ENCODE data around the gene MSX1.

DNA sequence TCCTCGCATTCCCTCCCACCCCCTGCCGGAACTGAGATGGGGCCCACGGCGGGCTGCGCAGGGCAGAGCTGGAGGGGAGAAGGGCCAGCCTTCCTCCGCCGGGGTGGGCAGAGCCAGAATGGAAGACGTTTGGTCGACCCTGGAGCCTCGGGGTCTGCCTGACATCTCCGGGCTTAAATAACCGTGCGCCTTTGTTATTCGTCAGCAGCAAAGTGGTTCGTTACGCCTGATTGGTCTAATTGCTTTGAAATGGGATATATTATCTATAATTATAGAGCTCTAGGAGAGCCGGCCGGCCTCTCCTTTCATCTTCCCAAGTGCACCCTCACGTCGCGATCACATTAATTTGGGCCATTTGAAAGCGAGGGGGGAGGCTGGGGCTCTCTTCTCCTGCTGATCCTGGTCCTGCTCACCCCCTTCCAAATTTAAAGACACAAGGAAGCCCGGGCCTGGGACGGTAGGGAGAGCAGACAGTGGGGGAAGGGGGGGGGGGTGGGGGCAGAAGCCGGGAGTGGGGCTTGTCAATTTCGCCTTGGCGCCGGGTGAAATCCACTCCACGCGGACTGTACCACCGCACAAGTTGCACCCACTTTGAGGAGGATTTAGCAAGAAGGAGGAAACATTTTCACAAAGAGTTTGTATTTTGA, 4.7 kb upstream of the MSX1 start:
- TF ChIP-seq, protein P1, sequence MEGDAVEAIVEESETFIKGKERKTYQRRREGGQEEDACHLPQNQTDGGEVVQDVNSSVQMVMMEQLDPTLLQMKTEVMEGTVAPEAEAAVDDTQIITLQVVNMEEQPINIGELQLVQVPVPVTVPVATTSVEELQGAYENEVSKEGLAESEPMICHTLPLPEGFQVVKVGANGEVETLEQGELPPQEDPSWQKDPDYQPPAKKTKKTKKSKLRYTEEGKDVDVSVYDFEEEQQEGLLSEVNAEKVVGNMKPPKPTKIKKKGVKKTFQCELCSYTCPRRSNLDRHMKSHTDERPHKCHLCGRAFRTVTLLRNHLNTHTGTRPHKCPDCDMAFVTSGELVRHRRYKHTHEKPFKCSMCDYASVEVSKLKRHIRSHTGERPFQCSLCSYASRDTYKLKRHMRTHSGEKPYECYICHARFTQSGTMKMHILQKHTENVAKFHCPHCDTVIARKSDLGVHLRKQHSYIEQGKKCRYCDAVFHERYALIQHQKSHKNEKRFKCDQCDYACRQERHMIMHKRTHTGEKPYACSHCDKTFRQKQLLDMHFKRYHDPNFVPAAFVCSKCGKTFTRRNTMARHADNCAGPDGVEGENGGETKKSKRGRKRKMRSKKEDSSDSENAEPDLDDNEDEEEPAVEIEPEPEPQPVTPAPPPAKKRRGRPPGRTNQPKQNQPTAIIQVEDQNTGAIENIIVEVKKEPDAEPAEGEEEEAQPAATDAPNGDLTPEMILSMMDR (optimal IDR thresholded peaks at IDR 0.05 in 1 of 3, IDR thresholded peaks at IDR 0.05 in 1 of 3, conservative IDR thresholded peaks at IDR 0.05 in 1 of 3; ENCODE audit: extremely low read depth in 1 of 3, insufficient read depth in 2 of 3, low read length in 3 of 3): no peak
- TF ChIP-seq EZH2 (IDR thresholded peaks at IDR 0.05; ENCODE audit: low read length): peak; percentile 87
